ENCODE measurements around the gene TAOK2.

The TAOK2 gene

DNA sequence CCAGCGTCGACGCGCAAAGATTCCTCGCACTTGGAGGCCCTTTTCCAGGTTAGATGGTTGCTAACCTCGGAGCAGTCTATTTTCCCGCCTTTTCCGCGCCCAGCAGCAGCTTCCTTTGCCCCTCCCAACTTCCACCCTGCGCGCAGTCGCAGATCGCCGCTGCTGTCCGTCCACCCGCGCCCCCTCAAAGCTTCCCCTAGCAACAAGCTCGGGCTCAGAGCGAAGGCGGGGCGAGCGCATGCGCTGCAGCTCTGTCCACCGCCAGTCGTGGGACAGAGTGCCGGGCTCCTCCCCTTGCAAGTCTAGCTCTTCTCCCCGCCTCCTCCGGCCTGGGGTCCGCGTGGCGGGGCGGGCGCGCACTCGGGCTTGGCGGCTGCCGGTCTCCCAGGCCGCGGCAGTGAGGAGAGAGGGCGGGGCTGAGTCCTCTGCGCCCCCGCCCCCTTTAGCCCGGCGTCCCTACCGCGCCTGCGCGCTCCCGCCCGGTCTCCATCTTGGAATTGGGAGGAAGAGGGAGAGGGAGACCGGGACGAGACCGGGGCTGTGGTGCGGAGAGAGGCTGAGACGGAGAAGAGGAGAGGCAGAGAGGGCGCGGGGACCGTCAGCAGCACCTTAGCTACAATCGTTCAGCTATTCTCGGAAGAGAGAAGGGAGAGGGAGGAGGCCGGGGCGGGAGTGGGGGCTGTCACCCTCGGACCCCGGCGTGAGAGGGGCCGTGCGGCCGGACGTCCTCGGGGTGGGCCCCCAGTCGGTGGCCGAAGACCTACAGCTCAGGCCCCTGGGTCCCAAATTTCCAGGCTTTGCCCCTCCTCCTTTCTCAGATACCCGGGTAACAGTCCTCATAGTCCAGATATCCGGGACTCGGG lies at the start of gene TAOK2 (continued):
- no peak for TF ChIP-seq ZNF423 (tag by site-specific recombination; IDR thresholded peaks at IDR 0.05)
- TF ChIP-seq, protein P1, sequence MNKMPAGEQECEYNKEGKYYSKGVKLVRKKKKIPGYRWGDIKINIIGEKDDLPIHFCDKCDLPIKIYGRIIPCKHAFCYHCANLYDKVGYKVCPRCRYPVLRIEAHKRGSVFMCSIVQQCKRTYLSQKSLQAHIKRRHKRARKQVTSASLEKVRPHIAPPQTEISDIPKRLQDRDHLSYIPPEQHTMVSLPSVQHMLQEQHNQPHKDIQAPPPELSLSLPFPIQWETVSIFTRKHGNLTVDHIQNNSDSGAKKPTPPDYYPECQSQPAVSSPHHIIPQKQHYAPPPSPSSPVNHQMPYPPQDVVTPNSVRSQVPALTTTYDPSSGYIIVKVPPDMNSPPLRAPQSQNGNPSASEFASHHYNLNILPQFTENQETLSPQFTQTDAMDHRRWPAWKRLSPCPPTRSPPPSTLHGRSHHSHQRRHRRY (tag by site-specific recombination; IDR thresholded peaks at IDR 0.05) = no peak
- no peak for TF ChIP-seq ZNF473 (tag by site-specific recombination; IDR thresholded peaks at IDR 0.05)
- TF ChIP-seq ZBTB17 (tag by site-specific recombination; IDR thresholded peaks at IDR 0.05) = peak; percentile 92
- TF ChIP-seq ZNF76 (tag by site-specific recombination; IDR thresholded peaks at IDR 0.05; ENCODE audit: borderline replicate concordance, low read depth) = peak; percentile 42; the same call in 1 of the 2 replicates
- TF ChIP-seq KLF16 (tag by site-specific recombination; IDR thresholded peaks at IDR 0.05) = peak; percentile 76; the same call in 1 of the 2 replicates
- TF ChIP-seq ZFP37 (tag by site-specific recombination; IDR thresholded peaks at IDR 0.05) = no peak
- TF ChIP-seq KLF1 (tag by site-specific recombination; IDR thresholded peaks at IDR 0.05) = peak; percentile 58; the same call in 1 of the 2 replicates
- TF ChIP-seq, protein P2, sequence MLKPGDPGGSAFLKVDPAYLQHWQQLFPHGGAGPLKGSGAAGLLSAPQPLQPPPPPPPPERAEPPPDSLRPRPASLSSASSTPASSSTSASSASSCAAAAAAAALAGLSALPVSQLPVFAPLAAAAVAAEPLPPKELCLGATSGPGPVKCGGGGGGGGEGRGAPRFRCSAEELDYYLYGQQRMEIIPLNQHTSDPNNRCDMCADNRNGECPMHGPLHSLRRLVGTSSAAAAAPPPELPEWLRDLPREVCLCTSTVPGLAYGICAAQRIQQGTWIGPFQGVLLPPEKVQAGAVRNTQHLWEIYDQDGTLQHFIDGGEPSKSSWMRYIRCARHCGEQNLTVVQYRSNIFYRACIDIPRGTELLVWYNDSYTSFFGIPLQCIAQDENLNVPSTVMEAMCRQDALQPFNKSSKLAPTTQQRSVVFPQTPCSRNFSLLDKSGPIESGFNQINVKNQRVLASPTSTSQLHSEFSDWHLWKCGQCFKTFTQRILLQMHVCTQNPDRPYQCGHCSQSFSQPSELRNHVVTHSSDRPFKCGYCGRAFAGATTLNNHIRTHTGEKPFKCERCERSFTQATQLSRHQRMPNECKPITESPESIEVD (tag by site-specific recombination; IDR thresholded peaks at IDR 0.05) = no peak
- TF ChIP-seq, protein P3, sequence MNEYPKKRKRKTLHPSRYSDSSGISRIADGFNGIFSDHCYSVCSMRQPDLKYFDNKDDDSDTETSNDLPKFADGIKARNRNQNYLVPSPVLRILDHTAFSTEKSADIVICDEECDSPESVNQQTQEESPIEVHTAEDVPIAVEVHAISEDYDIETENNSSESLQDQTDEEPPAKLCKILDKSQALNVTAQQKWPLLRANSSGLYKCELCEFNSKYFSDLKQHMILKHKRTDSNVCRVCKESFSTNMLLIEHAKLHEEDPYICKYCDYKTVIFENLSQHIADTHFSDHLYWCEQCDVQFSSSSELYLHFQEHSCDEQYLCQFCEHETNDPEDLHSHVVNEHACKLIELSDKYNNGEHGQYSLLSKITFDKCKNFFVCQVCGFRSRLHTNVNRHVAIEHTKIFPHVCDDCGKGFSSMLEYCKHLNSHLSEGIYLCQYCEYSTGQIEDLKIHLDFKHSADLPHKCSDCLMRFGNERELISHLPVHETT (tag by site-specific recombination; IDR thresholded peaks at IDR 0.05) = peak; percentile 74
- 0 out of 2 replicates have a peak, but pooled peaks have one; percentile 35 for TF ChIP-seq ZNF843 (tag by site-specific recombination; IDR thresholded peaks at IDR 0.05)
- no peak for TF ChIP-seq ZFP3 (tag by site-specific recombination; IDR thresholded peaks at IDR 0.05; ENCODE audit: low read depth)
- TF ChIP-seq KLF9 (tag by site-specific recombination; IDR thresholded peaks at IDR 0.05; ENCODE audit: low read depth) = peak; percentile 95
- TF ChIP-seq GLI2 (tag by site-specific recombination; IDR thresholded peaks at IDR 0.05; ENCODE audit: borderline replicate concordance, low read depth) = no peak
- TF ChIP-seq SCRT1 (tag by site-specific recombination; IDR thresholded peaks at IDR 0.05; ENCODE audit: borderline replicate concordance) = no peak
- TF ChIP-seq WT1 (tag by site-specific recombination; IDR thresholded peaks at IDR 0.05) = 0 out of 2 replicates have a peak, but pooled peaks have one; percentile 30
- TF ChIP-seq SP2 (tag by site-specific recombination; IDR thresholded peaks at IDR 0.05) = peak; percentile 98
- peak; percentile 73 for TF ChIP-seq GLIS1 (tag by site-specific recombination; IDR thresholded peaks at IDR 0.05)
- peak; percentile 31 for TF ChIP-seq ZNF629 (tag by site-specific recombination; IDR thresholded peaks at IDR 0.05)
- TF ChIP-seq ZSCAN30 (tag by site-specific recombination; IDR thresholded peaks at IDR 0.05) = peak; percentile 14; the same call in 1 of the 2 replicates
- TF ChIP-seq, protein P4, sequence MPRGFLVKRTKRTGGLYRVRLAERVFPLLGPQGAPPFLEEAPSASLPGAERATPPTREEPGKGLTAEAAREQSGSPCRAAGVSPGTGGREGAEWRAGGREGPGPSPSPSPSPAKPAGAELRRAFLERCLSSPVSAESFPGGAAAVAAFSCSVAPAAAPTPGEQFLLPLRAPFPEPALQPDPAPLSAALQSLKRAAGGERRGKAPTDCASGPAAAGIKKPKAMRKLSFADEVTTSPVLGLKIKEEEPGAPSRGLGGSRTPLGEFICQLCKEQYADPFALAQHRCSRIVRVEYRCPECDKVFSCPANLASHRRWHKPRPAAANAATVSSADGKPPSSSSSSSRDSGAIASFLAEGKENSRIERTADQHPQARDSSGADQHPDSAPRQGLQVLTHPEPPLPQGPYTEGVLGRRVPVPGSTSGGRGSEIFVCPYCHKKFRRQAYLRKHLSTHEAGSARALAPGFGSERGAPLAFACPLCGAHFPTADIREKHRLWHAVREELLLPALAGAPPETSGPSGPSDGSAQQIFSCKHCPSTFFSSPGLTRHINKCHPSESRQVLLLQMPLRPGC (tag by site-specific recombination; IDR thresholded peaks at IDR 0.05) = 0 out of 2 replicates have a peak, but pooled peaks have one; percentile 18
- TF ChIP-seq ZNF155 (tag by site-specific recombination; IDR thresholded peaks at IDR 0.05) = no peak
- TF ChIP-seq ZBTB21 (tag by site-specific recombination; IDR thresholded peaks at IDR 0.05) = no peak; the same call in 1 of the 2 replicates
- TF ChIP-seq, protein P5, sequence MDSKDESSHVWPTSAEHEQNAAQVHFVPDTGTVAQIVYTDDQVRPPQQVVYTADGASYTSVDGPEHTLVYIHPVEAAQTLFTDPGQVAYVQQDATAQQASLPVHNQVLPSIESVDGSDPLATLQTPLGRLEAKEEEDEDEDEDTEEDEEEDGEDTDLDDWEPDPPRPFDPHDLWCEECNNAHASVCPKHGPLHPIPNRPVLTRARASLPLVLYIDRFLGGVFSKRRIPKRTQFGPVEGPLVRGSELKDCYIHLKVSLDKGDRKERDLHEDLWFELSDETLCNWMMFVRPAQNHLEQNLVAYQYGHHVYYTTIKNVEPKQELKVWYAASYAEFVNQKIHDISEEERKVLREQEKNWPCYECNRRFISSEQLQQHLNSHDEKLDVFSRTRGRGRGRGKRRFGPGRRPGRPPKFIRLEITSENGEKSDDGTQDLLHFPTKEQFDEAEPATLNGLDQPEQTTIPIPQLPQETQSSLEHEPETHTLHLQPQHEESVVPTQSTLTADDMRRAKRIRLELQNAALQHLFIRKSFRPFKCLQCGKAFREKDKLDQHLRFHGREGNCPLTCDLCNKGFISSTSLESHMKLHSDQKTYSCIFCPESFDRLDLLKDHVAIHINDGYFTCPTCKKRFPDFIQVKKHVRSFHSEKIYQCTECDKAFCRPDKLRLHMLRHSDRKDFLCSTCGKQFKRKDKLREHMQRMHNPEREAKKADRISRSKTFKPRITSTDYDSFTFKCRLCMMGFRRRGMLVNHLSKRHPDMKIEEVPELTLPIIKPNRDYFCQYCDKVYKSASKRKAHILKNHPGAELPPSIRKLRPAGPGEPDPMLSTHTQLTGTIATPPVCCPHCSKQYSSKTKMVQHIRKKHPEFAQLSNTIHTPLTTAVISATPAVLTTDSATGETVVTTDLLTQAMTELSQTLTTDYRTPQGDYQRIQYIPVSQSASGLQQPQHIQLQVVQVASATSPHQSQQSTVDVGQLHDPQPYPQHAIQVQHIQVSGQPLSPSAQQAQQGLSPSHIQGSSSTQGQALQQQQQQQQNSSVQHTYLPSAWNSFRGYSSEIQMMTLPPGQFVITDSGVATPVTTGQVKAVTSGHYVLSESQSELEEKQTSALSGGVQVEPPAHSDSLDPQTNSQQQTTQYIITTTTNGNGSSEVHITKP (tag by site-specific recombination; IDR thresholded peaks at IDR 0.05) = peak; percentile 60; the same call in 1 of the 2 replicates
- TF ChIP-seq, protein P6, sequence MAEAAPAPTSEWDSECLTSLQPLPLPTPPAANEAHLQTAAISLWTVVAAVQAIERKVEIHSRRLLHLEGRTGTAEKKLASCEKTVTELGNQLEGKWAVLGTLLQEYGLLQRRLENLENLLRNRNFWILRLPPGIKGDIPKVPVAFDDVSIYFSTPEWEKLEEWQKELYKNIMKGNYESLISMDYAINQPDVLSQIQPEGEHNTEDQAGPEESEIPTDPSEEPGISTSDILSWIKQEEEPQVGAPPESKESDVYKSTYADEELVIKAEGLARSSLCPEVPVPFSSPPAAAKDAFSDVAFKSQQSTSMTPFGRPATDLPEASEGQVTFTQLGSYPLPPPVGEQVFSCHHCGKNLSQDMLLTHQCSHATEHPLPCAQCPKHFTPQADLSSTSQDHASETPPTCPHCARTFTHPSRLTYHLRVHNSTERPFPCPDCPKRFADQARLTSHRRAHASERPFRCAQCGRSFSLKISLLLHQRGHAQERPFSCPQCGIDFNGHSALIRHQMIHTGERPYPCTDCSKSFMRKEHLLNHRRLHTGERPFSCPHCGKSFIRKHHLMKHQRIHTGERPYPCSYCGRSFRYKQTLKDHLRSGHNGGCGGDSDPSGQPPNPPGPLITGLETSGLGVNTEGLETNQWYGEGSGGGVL (tag by site-specific recombination; IDR thresholded peaks at IDR 0.05) = peak; percentile 28; the same call in 1 of the 2 replicates
- TF ChIP-seq KLF8 (tag by site-specific recombination; IDR thresholded peaks at IDR 0.05) = peak; percentile 67; the same call in 1 of the 2 replicates

Data from HEK293 (cell line).